GM10248 (cell line): ENCODE results near the gene BET1.

Source experiments
- CTCF ChIA-PET: fragments of 300-600 bp; sonication (Branson Sonifier 250); formaldehyde crosslinking; extraction: SDS; loops from one replicate; lab custom pipeline; 2021; ENCODE audit warnings: antibody characterized with exemption; lab: Yijun Ruan, JAX
- POLR2A ChIA-PET: fragments of 350-650 bp; sonication (Branson Sonifier 250); formaldehyde crosslinking; extraction: SDS; loops from one replicate; lab custom pipeline; 2020; ENCODE audit warnings: antibody characterized with exemption; lab: Yijun Ruan, JAX
- DNase-seq: peaks from one replicate; pipeline ENCODE4 v3.0.0; 2012; ENCODE audit errors: extremely low spot score
- CTCF ChIP-seq: IDR thresholded peaks from 2 replicates; pipeline ENCODE4 v1.5.1; 2012; ENCODE audit warnings: mild to moderate bottlenecking, low read depth; ENCODE audit errors: extremely low read depth, missing control alignments, control extremely low read depth

The BET1 gene

GRCh38 chr7:94016786-94017185 is 12.6 kb upstream of the BET1 start:
- CTCF ChIA-PET = interaction anchor here (1.0 kb wide), 1 partner anchor 17 kb away, joined by 3 read pairs; no protein-coding TSS in a partner anchor
- TF ChIP-seq CTCF = no peak
- no peak for DNase-seq
- POLR2A ChIA-PET = no interaction called here

GRCh38 chr7:94015538-94015937 is 11.4 kb upstream of the BET1 start:
- TF ChIP-seq CTCF = no peak
- DNase-seq = no peak
- CTCF ChIA-PET = no interaction called here
- POLR2A ChIA-PET = no interaction called here

- POLR2A ChIA-PET = no interaction called here
- no peak for DNase-seq
- TF ChIP-seq CTCF = no peak
- CTCF ChIA-PET = no interaction called here
These were observed 8.6 kb upstream of the BET1 start for GRCh38 chr7:94012746-94013145.

GRCh38 chr7:94011714-94012353 is 7.7 kb upstream of the BET1 start:
- no peak for DNase-seq
- TF ChIP-seq CTCF = no peak
- ChIA-PET POLR2A (no interaction called here), CTCF (interaction anchor here (0.9 to 1.3 kb wide), 2 partner anchors 10 to 113 kb away, joined by 3 read pairs; no protein-coding TSS in a partner anchor)

GRCh38 chr7:94008537-94008936 is 4.4 kb upstream of the BET1 start:
- no peak for TF ChIP-seq CTCF
- POLR2A ChIA-PET = no interaction called here
- CTCF ChIA-PET = no interaction called here
- DNase-seq = no peak

- no peak for DNase-seq
- TF ChIP-seq CTCF = no peak
- POLR2A ChIA-PET = no interaction called here
- CTCF ChIA-PET = no interaction called here
These were observed 1.6 kb upstream of the BET1 start for GRCh38 chr7:94005753-94006152.

GRCh38 chr7:94003446-94004023 is 620 bp downstream of the BET1 start:
- ChIA-PET POLR2A (no interaction called here), CTCF (interaction anchor here (2.0 kb wide), 1 partner anchor 27 kb away, joined by 5 read pairs; no protein-coding TSS in a partner anchor)
- DNase-seq = peak; percentile 13
- TF ChIP-seq CTCF = no peak
